Stimulated activated CD8-positive, alpha-beta memory T cell treated with anti-CD3 and anti-CD28 coated beads, Interleukin-15, amount 100 ng/mL, for 24 hours (primary cell): ENCODE results near the gene ARHGAP23.
"Not testable (repeated sequence)": the region's sequence is repeated elsewhere in the genome, so short reads cannot be mapped to it uniquely, and the experiment has no call there.

Experiments used
- DNase-seq: peaks from one replicate; pipeline ENCODE4 v3.0.0-alpha.2; 2020; ENCODE audit warnings: low read depth

ARHGAP23 gene

DNA sequence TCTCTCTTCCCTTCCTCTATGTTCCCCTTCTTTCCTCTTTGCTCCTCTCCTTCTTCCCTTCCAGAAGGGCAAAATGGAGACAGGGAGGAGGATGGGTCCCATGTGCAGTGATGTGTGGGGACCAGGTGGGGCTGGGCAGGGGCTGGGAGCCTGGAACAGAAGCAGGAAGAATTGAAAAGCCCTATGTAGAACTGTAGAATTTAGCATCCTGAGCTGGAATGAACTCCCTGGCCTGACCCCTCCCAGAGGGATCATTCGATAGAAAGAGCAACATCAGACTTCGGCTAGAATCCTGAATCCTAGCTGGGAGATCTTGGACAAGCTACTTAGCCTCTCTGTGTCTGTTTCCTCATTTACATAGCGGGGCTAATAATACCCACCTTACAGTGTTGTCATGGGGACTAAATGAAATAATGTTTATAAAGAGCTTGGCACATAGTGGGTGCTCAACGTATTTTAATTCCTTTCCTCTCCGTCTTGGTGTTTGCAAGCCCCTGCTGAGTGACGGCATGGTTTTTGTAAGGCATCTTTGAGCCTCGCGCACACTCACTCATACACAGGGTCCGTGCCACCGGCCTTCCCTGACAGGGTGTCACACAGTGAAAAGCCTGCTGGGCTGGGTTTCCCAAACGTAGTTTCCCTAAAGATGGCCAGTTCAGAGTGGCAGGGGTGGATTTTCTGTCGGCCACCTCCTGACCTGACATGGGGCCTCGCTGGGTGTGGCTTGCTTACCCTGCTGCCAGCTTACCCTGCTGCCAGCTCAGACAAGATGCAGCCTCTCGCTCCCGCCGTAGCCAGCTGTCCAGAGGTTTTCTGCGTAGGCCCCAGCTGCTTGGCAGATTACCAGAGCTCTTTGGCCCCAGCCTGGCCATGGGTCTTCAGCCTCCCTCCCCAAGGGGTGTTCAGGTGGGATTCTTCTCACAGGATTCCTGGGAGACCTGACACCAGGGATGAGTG, 6.1 kb upstream of the ARHGAP23 start:
- no peak for DNase-seq

GRCh38 chr17:38424297-38424972, 3.8 kb upstream of the ARHGAP23 start:
- no peak for DNase-seq

GRCh38 chr17:38425031-38425430, 3.2 kb upstream of the ARHGAP23 start:
- no peak for DNase-seq

GRCh38 chr17:38425744-38426143, 2.5 kb upstream of the ARHGAP23 start:
- DNase-seq, result no peak

GRCh38 chr17:38426441-38426840, 1.8 kb upstream of the ARHGAP23 start:
- no peak for DNase-seq

- DNase-seq, result no peak
These were observed 909 bp upstream of the ARHGAP23 start for GRCh38 chr17:38427160-38427949.

GRCh38 chr17:38428643-38429371, 543 bp downstream of the ARHGAP23 start:
- no peak for DNase-seq

DNA sequence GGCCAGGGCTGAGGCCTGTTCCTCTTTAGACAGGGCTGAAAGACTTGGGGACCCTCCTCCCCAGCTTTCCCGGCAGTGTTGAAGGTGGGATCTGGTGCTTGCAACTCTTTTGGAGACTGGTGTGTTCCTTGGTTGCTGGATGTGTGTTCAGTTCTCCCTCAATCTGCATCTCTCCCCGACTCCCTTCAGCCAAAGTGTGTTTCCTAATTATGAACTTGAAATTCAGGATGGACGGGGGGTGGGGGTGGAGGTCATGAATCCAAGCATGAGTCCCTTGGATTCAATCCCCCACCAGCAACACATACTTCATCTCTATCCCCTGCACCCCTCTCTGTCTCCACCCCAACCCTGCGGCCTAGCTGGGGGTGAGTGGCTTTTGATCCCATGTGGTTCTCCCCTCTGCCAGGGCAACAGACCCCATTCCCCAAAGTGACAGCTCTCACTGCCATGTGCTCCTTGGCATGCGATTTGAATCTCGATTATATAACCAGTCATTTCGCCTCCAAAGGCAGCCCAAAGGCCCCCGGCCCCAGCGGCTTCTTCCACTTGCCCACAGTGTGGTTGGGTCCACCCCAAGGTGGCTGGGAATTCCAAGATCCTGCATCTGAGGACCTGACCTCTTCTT, 1.3 kb downstream of the ARHGAP23 start:
- DNase-seq, result no peak

DNA sequence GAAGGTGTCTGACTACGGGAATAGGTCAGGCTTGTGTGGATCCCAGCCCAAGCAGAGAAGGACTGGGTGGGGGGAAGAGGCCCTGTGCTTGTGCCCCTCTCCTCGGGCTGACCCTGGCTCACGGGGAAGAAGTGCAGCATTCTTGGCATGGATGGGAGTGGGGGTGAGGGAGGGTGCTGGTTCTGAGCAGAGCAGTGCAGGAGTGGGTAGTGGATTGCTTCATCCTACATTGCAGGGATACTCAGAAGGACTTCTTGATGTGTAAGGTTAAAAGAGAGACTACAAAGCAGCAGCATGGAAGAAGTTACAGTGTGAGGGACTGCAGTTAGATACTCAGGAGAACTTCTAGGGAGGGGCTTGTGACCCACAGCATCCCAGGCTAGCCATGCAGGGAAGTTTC, 2.1 kb downstream of the ARHGAP23 start:
- no peak for DNase-seq

DNA sequence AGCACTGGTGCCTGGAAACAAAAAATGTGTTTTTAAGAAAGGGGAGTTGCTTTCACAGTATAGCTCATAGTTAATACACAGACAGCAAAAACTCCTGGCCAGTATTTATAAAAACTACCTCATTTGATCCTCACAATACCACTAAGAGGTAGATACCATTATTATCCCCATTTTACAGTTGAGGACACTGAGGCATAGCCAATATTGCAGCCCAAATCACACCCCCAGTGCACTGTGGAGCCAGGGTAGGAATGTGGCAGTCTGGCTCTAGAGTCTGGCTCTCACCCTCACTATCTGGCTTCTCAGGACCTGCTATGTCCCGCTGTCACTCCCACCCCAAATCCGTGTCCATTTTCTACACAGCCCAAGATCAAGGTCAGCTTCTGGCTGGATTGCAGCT, 2.6 kb downstream of the ARHGAP23 start:
- DNase-seq, result no peak

DNA sequence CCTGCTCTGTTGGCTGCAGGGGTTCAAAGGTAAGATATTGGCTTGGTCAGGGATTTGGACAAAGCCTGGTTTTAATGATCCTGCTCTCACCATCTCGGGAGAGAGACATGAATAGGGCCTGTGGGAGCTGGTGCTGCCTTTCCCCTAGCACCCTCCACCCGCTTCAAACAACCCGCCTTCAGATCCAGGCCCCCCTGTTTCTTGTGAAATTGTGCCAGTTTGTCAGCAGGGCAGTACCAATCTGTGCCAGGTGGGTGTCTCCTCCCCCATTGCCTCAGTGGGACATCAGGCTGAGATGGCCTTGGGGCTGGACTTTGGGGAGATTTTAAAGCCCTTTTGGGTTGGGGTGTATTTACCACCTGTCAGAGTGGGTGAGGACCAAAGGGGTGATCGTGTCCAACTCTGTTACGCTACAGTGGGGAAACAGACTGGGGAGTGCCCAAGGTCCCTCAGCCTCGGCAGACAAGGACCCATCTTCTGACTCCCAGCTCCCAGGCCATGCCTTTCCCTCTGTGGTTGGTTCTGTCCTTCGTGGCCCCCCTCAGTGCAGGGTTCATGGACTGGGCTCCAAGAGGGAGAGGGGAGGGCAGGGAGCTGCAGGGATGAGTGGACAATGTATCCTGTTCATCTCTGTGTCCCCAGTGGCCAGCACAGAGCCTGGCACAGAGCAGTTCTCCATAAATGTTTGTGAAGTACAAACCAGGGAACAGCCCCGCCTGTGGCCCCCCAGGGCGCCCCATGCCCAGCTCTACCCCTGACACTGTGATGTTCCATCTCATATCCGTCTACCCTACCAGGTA, 3.3 kb downstream of the ARHGAP23 start:
- DNase-seq, result no peak

DNA sequence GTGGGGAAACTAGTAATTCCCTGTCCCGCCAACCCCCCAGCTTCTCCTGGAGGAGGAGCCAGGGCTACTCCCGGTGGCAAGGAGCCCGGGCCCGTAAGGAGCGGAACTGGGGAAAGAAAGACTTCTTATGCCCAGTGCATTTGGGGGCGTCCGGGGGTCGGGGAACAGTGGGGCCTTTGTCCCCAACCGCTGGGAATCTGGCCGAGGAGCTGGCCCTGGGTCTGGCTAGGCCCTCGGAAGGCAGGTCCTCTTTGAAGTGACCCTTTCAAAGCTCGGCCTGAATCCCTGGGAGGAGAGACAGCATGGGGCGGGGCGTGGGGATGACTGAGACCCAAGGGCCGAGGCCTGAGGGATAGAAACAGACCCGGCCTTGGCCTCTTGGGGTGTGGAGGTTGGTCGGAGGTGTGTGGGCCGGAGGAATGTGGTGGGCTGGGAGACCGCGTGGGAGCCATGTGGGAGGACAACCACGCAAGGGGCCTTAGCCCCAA, 6.0 kb downstream of the ARHGAP23 start:
- DNase-seq, result no peak

- DNase-seq, result no peak
These were observed 7.5 kb downstream of the ARHGAP23 start for GRCh38 chr17:38435795-38436194.

- no peak for DNase-seq
These were observed 8.1 kb downstream of the ARHGAP23 start for GRCh38 chr17:38436386-38436785.

DNA sequence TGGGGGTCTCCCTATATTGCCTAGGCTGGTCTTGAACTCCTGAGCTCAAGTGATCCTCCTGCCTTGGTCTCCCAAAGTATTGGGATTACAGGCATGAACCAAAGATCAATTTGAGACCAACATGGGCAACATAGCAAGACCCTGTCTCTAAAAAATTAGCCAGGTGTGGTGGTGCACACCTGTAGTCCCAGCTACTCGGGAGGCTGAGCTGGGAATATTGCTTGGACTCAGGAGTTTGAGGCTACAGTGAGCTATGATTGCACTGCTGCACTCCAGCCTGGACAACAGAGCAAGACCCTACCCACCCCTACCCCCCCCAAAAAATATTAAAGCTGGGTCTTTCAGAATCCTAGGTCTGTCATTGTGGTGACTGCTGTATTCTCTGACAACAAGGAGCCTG, 9.0 kb downstream of the ARHGAP23 start:
- not testable (repeated sequence) for DNase-seq

- DNase-seq, result no peak
These were observed 11.2 kb downstream of the ARHGAP23 start for GRCh38 chr17:38439436-38439835.

GRCh38 chr17:38440614-38441397, 12.5 kb downstream of the ARHGAP23 start:
- no peak for DNase-seq

DNA sequence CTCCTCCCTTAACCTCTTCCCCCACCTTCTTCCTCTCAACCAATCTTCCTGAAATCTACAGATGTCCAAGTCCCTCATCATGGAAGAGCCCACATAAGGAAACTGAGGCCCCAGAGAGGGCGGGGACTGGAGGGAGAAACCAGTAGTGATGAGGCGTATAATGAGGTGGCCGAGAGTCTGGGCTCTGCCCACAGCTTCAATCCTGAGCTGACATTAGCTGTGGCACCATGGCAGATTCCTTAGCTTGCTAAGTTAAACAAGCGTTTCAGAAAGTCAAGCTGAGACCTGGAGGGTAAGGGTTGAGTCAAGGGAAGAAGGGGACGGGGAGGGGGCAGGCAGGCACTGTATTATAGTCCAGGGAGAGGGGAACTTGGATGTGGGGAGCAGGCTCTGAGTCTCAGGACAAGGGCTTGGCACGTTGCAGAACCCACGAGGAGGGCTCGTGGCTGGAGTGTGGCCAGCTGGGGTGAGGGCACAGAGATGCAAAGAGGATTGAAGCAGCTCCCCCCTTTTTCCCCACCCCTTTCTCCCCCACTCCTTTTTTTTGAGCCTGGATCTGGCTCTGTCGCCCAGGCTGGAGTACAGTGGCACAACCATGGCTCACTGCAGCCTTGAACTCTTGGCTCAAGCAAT, 13.3 kb downstream of the ARHGAP23 start:
- DNase-seq, result no peak

DNA sequence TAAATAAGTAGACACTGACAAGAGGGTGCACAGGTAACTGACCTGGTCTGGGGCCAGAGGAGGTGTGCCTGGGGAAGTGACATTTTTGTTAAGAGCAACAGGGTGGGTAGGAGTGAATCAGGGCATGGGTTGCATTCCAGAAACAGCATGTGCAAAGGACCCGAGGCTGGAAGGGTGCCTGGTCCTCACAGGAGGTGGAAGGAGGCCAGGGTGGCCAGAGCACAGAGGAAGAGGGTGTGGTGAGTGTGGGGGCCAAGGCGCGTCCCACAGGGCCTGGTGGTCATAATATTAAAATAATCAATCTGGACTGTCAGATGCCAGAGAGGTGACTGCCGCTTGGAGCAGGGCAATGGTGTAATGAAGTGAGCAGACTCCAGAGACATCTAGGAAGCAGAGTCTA, 14.3 kb downstream of the ARHGAP23 start:
- no peak for DNase-seq
